Esophagus (tissue), 2 donors: ENCODE results near the gene TCEA3. TPM values are rescaled to one million over a fixed set of nuclear protein-coding genes. Genes with fewer than 3 reads are reported as not detected.

ENCODE experiments used
- H3K27ac ChIP-seq, 2 donors: one replicate each; pipeline ENCODE4 v1.5.1; 2013; ENCODE audit warnings: low read depth in 2 of 2, mild to moderate bottlenecking in 2 of 2, inconsistent platforms in 1 of 2, low read length in 1 of 2, moderate library complexity in 1 of 2
- H3K27me3 ChIP-seq, 2 donors: one replicate each; pipeline ENCODE4 v1.6.1; 2013; ENCODE audit warnings: low read length in 2 of 2, control low read depth in 1 of 2, mild to moderate bottlenecking in 1 of 2; ENCODE audit not compliant: insufficient read depth in 2 of 2, control insufficient read depth in 1 of 2
- H3K36me3 ChIP-seq, 2 donors: one replicate each; pipeline ENCODE4 v1.6.1; 2013; ENCODE audit warnings: low read length in 1 of 2; ENCODE audit not compliant: control insufficient read depth in 2 of 2, insufficient read depth in 2 of 2
- H3K4me1 ChIP-seq, 2 donors: one replicate each; pipeline ENCODE4 v1.6.1; 2013; ENCODE audit warnings: low read length in 1 of 2; ENCODE audit not compliant: control insufficient read depth in 2 of 2, insufficient read depth in 2 of 2
- H3K4me3 ChIP-seq, 2 donors: one replicate each; pipeline ENCODE4 v1.5.1; 2013; ENCODE audit warnings: low read length in 2 of 2, mild to moderate bottlenecking in 2 of 2, low read depth in 1 of 2, moderate library complexity in 1 of 2
- H3K9me3 ChIP-seq, 2 donors: one replicate each; pipeline ENCODE4 v1.6.1; 2013; ENCODE audit warnings: mild to moderate bottlenecking in 2 of 2, low read depth in 1 of 2, low read length in 1 of 2, moderate library complexity in 1 of 2; ENCODE audit not compliant: control insufficient read depth in 2 of 2, insufficient read depth in 1 of 2
- WGBS, 2 donors: extraction: QIAGEN DNeasy Blood & Tissue Kit; methylation state at CpG; one replicate each; pipeline ENCODE4 v1.1.7; 2013; 5-methylcytosine and 5-hydroxymethylcytosine counted together
- polyA plus RNA-seq, 2 donors: library from polyadenylated mRNA; stranded (reverse); fragments of 200-250 nt; gene quantifications; one replicate each; pipeline ENCODE4 v1.2.3, GENCODE V29; 2013
- donor health status: healthy with polysubstance abuse.
- donor health status: Bipolar disorder and iron deficiency.

Gene TCEA3
- polyA plus RNA-seq, 2 donors = 22.0 to 37.7 TPM

- Histone ChIP-seq H3K36me3 (no peaks in the 10 kb centered on the region), H3K9me3 (no peaks in the 10 kb centered on the region), H3K4me1 (no peaks in the 10 kb centered on the region), H3K27ac (no peak overlapping the region), H3K27me3 (no peaks in the 10 kb centered on the region), H3K4me3 (no peak overlapping the region)
- 87 to 95% methylated on average over 1 of the region's 1 CpG for WGBS, 2 donors
These were observed 72.4 kb downstream of the TCEA3 start for GRCh38 chr1:23352096-23352695.

DNA sequence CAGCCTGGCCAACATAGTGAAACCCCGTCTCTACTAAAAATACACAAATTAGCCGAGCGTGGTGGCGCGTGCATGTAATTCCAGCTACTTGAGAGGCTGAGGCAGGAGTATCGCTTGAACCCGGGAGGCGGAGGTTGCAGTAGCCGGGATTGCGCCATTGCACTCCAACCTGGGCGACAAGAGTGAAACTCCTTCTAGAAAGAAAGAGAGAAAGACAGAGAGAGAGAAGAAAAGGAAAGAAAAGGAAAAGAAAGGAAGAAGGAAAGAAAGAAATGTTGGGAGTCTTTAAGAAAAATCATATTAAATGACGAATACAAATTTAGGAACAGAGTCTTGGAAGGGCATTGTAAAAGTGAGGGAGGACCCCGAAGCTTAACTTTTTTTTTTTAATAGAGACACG lies 78.6 kb downstream of the TCEA3 start:
- Histone ChIP-seq H3K27me3 (no peaks in the 10 kb centered on the region), H3K4me3 (no peak overlapping the region), H3K36me3 (no peaks in the 10 kb centered on the region), H3K9me3 (no peaks in the 10 kb centered on the region), H3K4me1 (no peaks in the 10 kb centered on the region), H3K27ac (no peak overlapping the region)
- 97 to 98% methylated on average over 14 of the region's 14 CpGs for WGBS, 2 donors

- no peaks in the 10 kb centered on the region for H3K36me3 ChIP-seq
- H3K4me1 ChIP-seq = no peaks in the 10 kb centered on the region
- H3K27me3 ChIP-seq = no peaks in the 10 kb centered on the region
- no peaks in the 10 kb centered on the region for H3K9me3 ChIP-seq
- peak overlapping the region; percentile 89 to 90 for H3K27ac ChIP-seq
- WGBS, 2 donors = 23 to 27% methylated on average over 8 of the region's 8 CpGs
- H3K4me3 ChIP-seq = peak overlapping the region; percentile 66 to 83
These were observed 79.5 kb downstream of the TCEA3 start for GRCh38 chr1:23344987-23345472.

DNA sequence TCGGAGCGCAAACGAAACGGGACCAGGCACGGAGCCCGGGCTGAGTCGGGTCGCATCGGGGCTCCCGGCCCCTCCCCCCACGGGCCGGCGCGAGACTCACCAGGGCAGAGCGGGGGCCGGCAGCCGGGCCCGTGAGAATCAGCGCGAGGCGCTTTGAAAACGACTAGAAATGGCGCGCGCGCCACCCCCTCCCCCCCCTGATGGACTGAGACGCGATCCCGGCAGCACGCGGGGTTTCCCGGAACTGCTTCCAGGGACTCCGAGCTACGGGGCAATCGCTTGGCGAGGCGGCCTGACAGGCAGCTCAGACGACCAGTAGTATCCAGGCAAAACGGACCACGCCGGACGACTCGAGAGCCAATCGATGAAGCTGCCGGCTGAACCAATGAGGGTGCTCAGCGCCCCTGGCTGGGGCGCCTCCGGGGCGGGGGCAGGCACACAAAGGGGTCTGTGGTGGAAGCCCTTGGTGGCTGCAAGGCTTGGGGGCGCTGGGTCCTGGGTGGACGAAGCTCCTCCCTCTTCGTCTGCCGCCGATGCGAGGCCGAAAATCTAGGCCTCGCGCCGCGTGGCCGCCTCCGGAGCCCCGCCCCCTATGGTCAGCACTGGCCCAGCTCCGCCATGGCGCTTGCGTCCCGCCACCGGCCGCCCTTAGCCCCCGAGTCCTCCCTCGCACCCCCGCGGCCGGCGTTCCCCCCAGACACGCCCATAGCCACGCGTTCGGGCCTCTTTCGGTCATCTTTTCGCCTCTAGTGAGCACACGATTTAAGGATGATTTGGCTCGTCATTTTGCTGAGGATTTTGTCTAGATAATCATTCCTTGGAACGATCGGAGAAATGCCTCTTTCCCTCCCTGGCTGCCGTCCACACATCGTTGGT lies 80.2 kb downstream of the TCEA3 start, which contains the start of gene HNRNPR:
HNRNPR (minus strand) TSS at position 174 of the 876 bp plus-strand sequence. CDS start 3,276 bp downstream, outside the sequence.
- no peaks in the 10 kb centered on the region for H3K27me3 ChIP-seq
- H3K9me3 ChIP-seq = no peaks in the 10 kb centered on the region
- H3K4me3 ChIP-seq = peak within 1 kb of the TSS; percentile 70 to 83
- H3K27ac ChIP-seq = peak within 1 kb of the TSS; percentile 94 to 96
- 0 to 1% methylated on average over 69 to 87 of the region's 87 CpGs for WGBS, 2 donors
- no peaks in the 10 kb centered on the region for H3K36me3 ChIP-seq
- no peaks in the 10 kb centered on the region for H3K4me1 ChIP-seq

GRCh38 chr1:23343221-23344110 lies 81.1 kb downstream of the TCEA3 start:
- no peaks in the 10 kb centered on the region for H3K27me3 ChIP-seq
- no peaks in the 10 kb centered on the region for H3K36me3 ChIP-seq
- H3K9me3 ChIP-seq = no peaks in the 10 kb centered on the region
- H3K27ac ChIP-seq = peak overlapping the region; percentile 94 to 96
- peak overlapping the region; percentile 70 to 83 for H3K4me3 ChIP-seq
- WGBS, 2 donors = 0% methylated on average over 62 to 66 of the region's 66 CpGs
- no peaks in the 10 kb centered on the region for H3K4me1 ChIP-seq

DNA sequence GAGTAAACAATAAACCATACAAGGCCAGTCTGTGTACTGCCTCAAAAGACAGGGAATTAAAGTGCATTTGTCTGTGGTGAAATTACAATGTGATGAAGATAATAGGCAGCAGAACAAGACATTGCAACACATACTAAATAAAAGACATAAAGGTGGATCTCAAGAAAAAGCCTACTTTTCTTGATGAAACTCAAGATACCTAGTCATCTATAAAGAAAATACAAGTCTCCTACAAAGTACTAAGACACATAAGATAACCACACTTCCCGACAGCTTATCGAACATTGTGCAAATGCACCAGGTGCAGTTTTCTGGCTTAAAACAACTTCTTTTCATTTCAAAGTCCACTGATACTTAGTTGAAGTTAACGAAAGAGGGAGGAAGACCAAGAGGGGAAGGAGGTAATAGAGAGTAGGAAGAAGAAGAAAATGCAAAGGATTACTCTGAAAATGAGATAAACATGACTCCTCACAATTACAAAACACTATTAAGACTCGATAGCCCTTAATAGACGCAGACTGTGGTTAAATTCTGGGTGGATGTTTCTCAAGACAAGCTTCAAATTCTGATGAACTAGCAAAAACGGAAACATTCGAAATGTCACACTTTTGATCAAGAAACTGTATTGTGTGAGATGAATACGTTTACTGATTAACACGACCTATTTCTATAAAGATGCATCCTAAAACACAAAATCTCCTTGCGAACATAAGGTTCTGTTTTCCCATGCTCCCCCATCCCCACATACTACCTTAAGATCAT lies 82.4 kb downstream of the TCEA3 start:
- WGBS, 2 donors = 3% methylated on average over 10 of the region's 10 CpGs
- H3K4me3 ChIP-seq = peak overlapping the region in 1 of 2 donors; percentile 83
- H3K9me3 ChIP-seq = no peaks in the 10 kb centered on the region
- H3K27me3 ChIP-seq = no peaks in the 10 kb centered on the region
- no peaks in the 10 kb centered on the region for H3K4me1 ChIP-seq
- H3K36me3 ChIP-seq = peaks cover 2 to 3% of the 10 kb centered on the region in 2 donors
- no peak overlapping the region for H3K27ac ChIP-seq

GRCh38 chr1:23339632-23340031 lies 84.9 kb downstream of the TCEA3 start:
- H3K4me1 ChIP-seq = no peaks in the 10 kb centered on the region
- 61 to 68% methylated on average over 4 of the region's 4 CpGs for WGBS, 2 donors

GRCh38 chr1:23337869-23338268 lies 86.7 kb downstream of the TCEA3 start:
- Histone ChIP-seq H3K36me3 (peaks cover 5 to 8% of the 10 kb centered on the region in 2 donors), H3K4me3 (no peak overlapping the region), H3K9me3 (no peaks in the 10 kb centered on the region), H3K27me3 (no peaks in the 10 kb centered on the region), H3K27ac (no peak overlapping the region), H3K4me1 (no peaks in the 10 kb centered on the region)
- WGBS, 2 donors = 74 to 83% methylated on average over 2 of the region's 2 CpGs

More at GRCh38 chr1:23339632-23340031, 84.9 kb downstream of the TCEA3 start:
- Histone ChIP-seq H3K27ac (no peak overlapping the region), H3K9me3 (no peaks in the 10 kb centered on the region), H3K4me3 (no peak overlapping the region), H3K27me3 (no peaks in the 10 kb centered on the region), H3K36me3 (peaks cover 5 to 8% of the 10 kb centered on the region in 2 donors)
